GM12878 (cell line): ENCODE measurements around the gene OR52I2. TPM values are rescaled to one million over a fixed set of nuclear protein-coding genes. Genes with fewer than 3 reads are reported as not detected.

Experiments used
- ATAC-seq: fragments of 200-7000 bp; cut with Tn5 transposase; 3 replicates; pipeline ENCODE4 v1.9.1; 2020; ENCODE audit warnings: mild to moderate bottlenecking, moderate library complexity
- BruUV-seq: library from RNA; stranded (reverse); fragments of 400-500 nt; replicated peaks from 2 replicates; lab custom pipeline; 2021; lab: Mats Ljungman, UMichigan
- CTCF ChIA-PET: fragments of 300-600 bp; sonication (Branson Sonifier 250); formaldehyde crosslinking; extraction: SDS; loops from one replicate; lab custom pipeline; 2021; ENCODE audit warnings: inconsistent platforms; lab: Yijun Ruan, JAX
- POLR2A ChIA-PET: fragments of 350-600 bp; formaldehyde crosslinking; extraction: SDS; loops from one replicate; lab custom pipeline; 2021; ENCODE audit warnings: inconsistent platforms; lab: Charles Lee
- RAD21 ChIA-PET: fragments of 300-600 bp; sonication (Branson Sonifier 250); formaldehyde crosslinking; loops from one replicate; lab custom pipeline; 2023; ENCODE audit warnings: antibody characterized with exemption; ENCODE audit not compliant: unreplicated experiment; lab: Charles Lee
- SMC1A ChIA-PET: fragments of 300-600 bp; sonication (Branson Sonifier 250); formaldehyde crosslinking; loops from one replicate; lab custom pipeline; 2023; ENCODE audit not compliant: unreplicated experiment, uncharacterized antibody; lab: Charles Lee
- DNase-seq: peaks from one replicate; pipeline ENCODE4 v3.0.0-alpha.2; 2011; ENCODE audit warnings: low read depth, low spot score
- FAIRE-seq: peaks from 3 replicates; lab custom pipeline; 2011; peaks lifted over from hg19 to GRCh38; lab: Jason Lieb, UNC
- H2AFZ ChIP-seq: 2 replicates; pipeline ENCODE4 v1.6.0; 2011; ENCODE audit warnings: low read depth, low read length, control low read depth; ENCODE audit not compliant: control insufficient read depth
- H3K27ac ChIP-seq: 2 replicates; pipeline ENCODE4 v1.5.1; 2011; ENCODE audit warnings: control low read depth; ENCODE audit not compliant: control insufficient read depth, insufficient read depth
- H3K27me3 ChIP-seq, 2 experiments: replicated peaks in 1 of 2; 2 replicates each; pipeline versions ENCODE4 v1.6.0 to v1.6.1; 2011; ENCODE audit warnings: low read length in 1 of 2; ENCODE audit not compliant: control insufficient read depth in 2 of 2, insufficient read depth in 2 of 2
- H3K36me3 ChIP-seq, 2 experiments: 2 replicates each; pipeline ENCODE4 v1.5.1; 2011; ENCODE audit warnings: low read length in 1 of 2; ENCODE audit not compliant: control insufficient read depth in 2 of 2, insufficient read depth in 2 of 2
- H3K4me1 ChIP-seq: 2 replicates; pipeline ENCODE4 v1.6.1; 2011; ENCODE audit warnings: mild to moderate bottlenecking, low read length, moderate library complexity, mixed read lengths; ENCODE audit not compliant: control insufficient read depth, insufficient read depth
- H3K4me2 ChIP-seq: 2 replicates; pipeline ENCODE4 v1.6.0; 2011; ENCODE audit warnings: control low read depth; ENCODE audit not compliant: control insufficient read depth, insufficient read depth
- H3K4me3 ChIP-seq: fragments of 200-600 bp; sonication (generic); 2 replicates; pipeline ENCODE4 v1.5.1; 2016
- H3K79me2 ChIP-seq: 2 replicates; pipeline ENCODE4 v1.6.0; 2011; ENCODE audit warnings: low read length; ENCODE audit not compliant: control insufficient read depth, insufficient read depth
- H3K9ac ChIP-seq: 2 replicates; pipeline ENCODE4 v1.8.0; 2011; ENCODE audit warnings: low read length, control low read depth, mixed read lengths; ENCODE audit not compliant: control insufficient read depth, insufficient read depth
- H3K9me3 ChIP-seq: replicated peaks from 3 replicates; pipeline ENCODE4 v1.5.1; 2011; ENCODE audit warnings: mild to moderate bottlenecking, low read length; ENCODE audit not compliant: control insufficient read depth, insufficient read depth
- H4K20me1 ChIP-seq: 2 replicates; pipeline ENCODE4 v1.6.0; 2011; ENCODE audit not compliant: control insufficient read depth, insufficient read depth
- CBFB ChIP-seq: IDR thresholded peaks from 2 replicates; pipeline ENCODE4 v1.6.1; 2016; ENCODE audit warnings: antibody characterized with exemption, low read depth
- CREB1 ChIP-seq: IDR thresholded peaks from 2 replicates; pipeline ENCODE4 v1.6.1; 2012; ENCODE audit warnings: low read depth, mild to moderate bottlenecking, inconsistent platforms
- CTCF ChIP-seq, 3 experiments: IDR thresholded peaks in 2 of 3; conservative IDR thresholded peaks in 1 of 3; 2 replicates each; pipeline ENCODE4 v1.5.1; 2011; ENCODE audit warnings: low read depth in 3 of 3, low read length in 3 of 3, mild to moderate bottlenecking in 3 of 3, control low read depth in 2 of 3, moderate library complexity in 2 of 3, inconsistent platforms in 1 of 3, mixed read lengths in 1 of 3; ENCODE audit not compliant: control insufficient read depth in 2 of 3, insufficient read depth in 1 of 3; ENCODE audit errors: extremely low read depth in 1 of 3
- DPF2 ChIP-seq: fragments of 450-650 bp; IDR thresholded peaks from 2 replicates; pipeline ENCODE4 v1.6.1; 2017; ENCODE audit warnings: mild to moderate bottlenecking
- FOS ChIP-seq: IDR thresholded peaks from 3 replicates; pipeline ENCODE4 v1.6.1; 2011; ENCODE audit warnings: borderline replicate concordance; ENCODE audit not compliant: insufficient read length; ENCODE audit errors: extremely low read depth
- GABPA ChIP-seq: IDR thresholded peaks from 2 replicates; pipeline ENCODE4 v1.6.1; 2014; ENCODE audit warnings: antibody characterized with exemption, low read depth, mild to moderate bottlenecking, inconsistent platforms
- IKZF1 ChIP-seq: fragments of 450-650 bp; conservative IDR thresholded peaks from 2 replicates; pipeline ENCODE4 v1.6.1; 2017; ENCODE audit warnings: antibody characterized with exemption, mild to moderate bottlenecking
- IKZF2 ChIP-seq, 2 experiments: fragments of 450-650 bp; IDR thresholded peaks; 2 replicates each; pipeline ENCODE4 v1.6.1; 2017; ENCODE audit warnings: mild to moderate bottlenecking in 2 of 2, moderate library complexity in 2 of 2
- KLF5 ChIP-seq: fragments of 450-650 bp; IDR thresholded peaks from 2 replicates; pipeline ENCODE4 v1.6.1; 2014; ENCODE audit warnings: mild to moderate bottlenecking; ENCODE audit not compliant: partially characterized antibody
- MEF2A ChIP-seq: IDR thresholded peaks from 2 replicates; pipeline ENCODE4 v1.6.1; 2011; ENCODE audit warnings: low read depth, mild to moderate bottlenecking, low read length, moderate library complexity; ENCODE audit not compliant: insufficient read depth
- NBN ChIP-seq: fragments of 450-650 bp; IDR thresholded peaks from 2 replicates; pipeline ENCODE4 v1.6.1; 2016
- NFYA ChIP-seq: IDR thresholded peaks from 2 replicates; pipeline ENCODE4 v1.6.1; 2011; ENCODE audit warnings: low read depth, mild to moderate bottlenecking, low read length, improper control_type of control experiment, borderline replicate concordance
- PAX5 ChIP-seq: IDR thresholded peaks from 2 replicates; pipeline ENCODE4 v1.6.1; 2011; ENCODE audit warnings: low read depth, low read length, borderline replicate concordance
- PKNOX1 ChIP-seq: fragments of 450-650 bp; IDR thresholded peaks from 2 replicates; pipeline ENCODE4 v1.6.1; 2016; ENCODE audit warnings: mild to moderate bottlenecking
- POLR2A ChIP-seq: IDR thresholded peaks from 2 replicates; pipeline ENCODE4 v1.6.1; 2011; ENCODE audit warnings: low read depth, mild to moderate bottlenecking, low read length
- SIN3A ChIP-seq: IDR thresholded peaks from 2 replicates; pipeline ENCODE4 v1.6.1; 2012; ENCODE audit warnings: low read depth, low read length, improper control_type of control experiment
- SMAD5 ChIP-seq: IDR thresholded peaks from 2 replicates; pipeline ENCODE4 v1.6.1; 2016; ENCODE audit warnings: antibody characterized with exemption, low read depth
- SRF ChIP-seq, 2 experiments: IDR thresholded peaks; 2 replicates each; pipeline ENCODE4 v1.6.1; 2011; ENCODE audit warnings: low read depth in 2 of 2, low read length in 2 of 2, mild to moderate bottlenecking in 1 of 2, moderate library complexity in 1 of 2
- YBX1 ChIP-seq: fragments of 450-650 bp; IDR thresholded peaks from 2 replicates; pipeline ENCODE4 v1.6.1; 2016; ENCODE audit warnings: antibody characterized with exemption
- WGBS: methylation state at CpG from one replicate; pipeline ENCODE4 v1.1.6; 2016; ENCODE audit warnings: low lambda C conversion rate; ENCODE audit not compliant: insufficient replicate concordance, insufficient coverage; ENCODE audit errors: missing lambda C conversion rate; 5-methylcytosine and 5-hydroxymethylcytosine counted together
- in situ Hi-C: fragments of 300-500 bp; cut with MboI; formaldehyde crosslinking; loops from 9 replicates; pipeline ENCODE4 v1.14.3; 2018; ENCODE audit warnings: mixed read lengths
- intact Hi-C: fragments of 100-400 bp; cut with micrococcal nuclease; formaldehyde crosslinking; loops from one replicate; pipeline ENCODE4 v1.14.2; 2022; ENCODE audit not compliant: unreplicated experiment
- polyA plus RNA-seq, 11 experiments: library from polyadenylated mRNA; depleted of rRNA in 4 of 11; unstranded in 6 of 11; stranded (reverse) in 5 of 11; fragments of >200 nt; fragmentation: Nextera tagmentation in 4 of 11; fragmentation: Illumina TruSeq in 1 of 11; extraction: Ambion mirVana in 4 of 11; extraction: Trizol in 1 of 11; gene quantifications; 1 replicate in 1 of 11; 2 replicates in 10 of 11; pipeline versions ENCODE4 v1.2.1 to v1.2.3, GENCODE V29; 2011 to 2016; ENCODE audit warnings: inconsistent platforms in 2 of 11, missing spikeins in 2 of 11, low read depth in 1 of 11
- total RNA-seq, 4 experiments: library from RNA; depleted of rRNA in 3 of 4; stranded (reverse); fragments of >200 nt in 3 of 4; fragmentation: Illumina TruSeq in 1 of 4; extraction: Trizol in 1 of 4; gene quantifications; 2 replicates each; pipeline versions ENCODE4 v1.2.1 to v1.2.3, GENCODE V29; 2013 to 2021

The OR52I2 gene
- total and polyA plus RNA-seq, 10 of the 15 experiments (the other 5 are each of a cell fraction or from before 2014, with no cell fraction given), result 0.04 to 0.05 TPM; not detected in 8

- Histone ChIP-seq H4K20me1 (no peaks in the 10 kb centered on the region), H3K4me2 (peak within 1 kb of the TSS; percentile 90), H3K9ac (peak within 1 kb of the TSS; percentile 82), H3K36me3 (no peaks in the 10 kb centered on the region; a peak in 1 of 4 replicates), H3K27ac (peak within 1 kb of the TSS; percentile 77), H2AFZ (peak within 1 kb of the TSS; percentile 98), H3K9me3 (no peaks in the 10 kb centered on the region; the same call in 2 of the 3 replicates), H3K27me3 (no peaks in the 10 kb centered on the region), H3K4me3 (peak within 1 kb of the TSS; percentile 70), H3K79me2 (peaks cover 3% of the 10 kb centered on the region; the same call in 1 of the 2 replicates), H3K4me1 (peaks cover 3% of the 10 kb centered on the region; the same call in 1 of the 2 replicates)
- DNase-seq (peak; percentile 82), FAIRE-seq (peak; percentile 80), ATAC-seq (peak; percentile 100)
- ChIA-PET SMC1A (interaction anchor here (1.0 kb wide), 1 partner anchor 17 kb away, joined by 4 read pairs; no protein-coding TSS in a partner anchor), POLR2A (interaction anchor here (0.6 kb wide), 2 partner anchors 1714 to 1989 kb away, joined by 3 read pairs; no protein-coding TSS in a partner anchor), CTCF (interaction anchor here (0.7 to 2.5 kb wide), 7 partner anchors 9 to 771 kb away, joined by 3 to 13 read pairs (median 4); partner anchors contain the start of genes OR51D1 and OR52I1), RAD21 (interaction anchor here (0.6 to 0.9 kb wide), 2 partner anchors 377 to 420 kb away, joined by 3 read pairs; no protein-coding TSS in a partner anchor)
- WGBS, result 1% methylated on average over 40 of the region's 43 CpGs
- TSS peak; percentile 68 for BruUV-seq
- in situ Hi-C loops, result no loop called here
- intact Hi-C loops, result no loop called here
- TF ChIP-seq NFYA (peak; percentile 46), IKZF2 (IDR thresholded peaks at IDR 0.05) (no peak), IKZF1 (peak; percentile 40), GABPA (peak; percentile 51; the same call in 1 of the 2 replicates), SIN3A (peak; percentile 49), PKNOX1 (peak; percentile 65; the same call in 1 of the 2 replicates), NBN (no peak), KLF5 (peak; percentile 27), DPF2 (no peak), CREB1 (no peak; the same call in 1 of the 2 replicates), CTCF (IDR thresholded peaks at IDR 0.05 in 2 of 3, conservative IDR thresholded peaks at IDR 0.05 in 1 of 3; ENCODE audit: control insufficient read depth in 2 of 3, extremely low read depth in 1 of 3, insufficient read depth in 1 of 3, low read depth in 3 of 3, low read length in 3 of 3) (no peak), YBX1 (no peak), PAX5 (no peak), MEF2A (no peak), POLR2A (peak; percentile 84), CBFB (peak; percentile 60; the same call in 1 of the 2 replicates), SRF (IDR thresholded peaks at IDR 0.05; ENCODE audit: low read depth in 2 of 2, low read length in 2 of 2) (no peak), FOS (peak; percentile 71), SMAD5 (peak; percentile 32; the same call in 1 of the 2 replicates)
Measured at GRCh38 chr11:4607781-4608666, 26.5 kb downstream of the OR52I2 start, which contains the start of gene TRIM68. Gene TRIM68, minus strand, starts transcription at chr11:4608231. Its CDS starts 2,727 bp downstream, at chr11:4605504.
